GM12875 (cell line): ENCODE measurements around the gene SLC16A1.

Experiments used
- H3K4me3 ChIP-seq: one replicate; pipeline ENCODE4 v1.5.1; 2011; ENCODE audit warnings: low read depth, low read length, control low read depth
- CTCF ChIP-seq: IDR thresholded peaks from 2 replicates; pipeline ENCODE4 v1.5.1; 2011; ENCODE audit warnings: low read depth, mild to moderate bottlenecking, control low read depth, inconsistent platforms, low read length, moderate library complexity, borderline replicate concordance; ENCODE audit not compliant: insufficient read depth

The SLC16A1 gene

GRCh38 chr1:112971006-112971405 is 15.0 kb upstream of the SLC16A1 start:
- no peak for TF ChIP-seq CTCF

GRCh38 chr1:112964347-112964746 is 8.4 kb upstream of the SLC16A1 start:
- no peak overlapping the region for H3K4me3 ChIP-seq
- no peak for TF ChIP-seq CTCF

More at GRCh38 chr1:112971006-112971405, 15.0 kb upstream of the SLC16A1 start:
- no peak overlapping the region for H3K4me3 ChIP-seq

GRCh38 chr1:112961072-112961471 is 5.1 kb upstream of the SLC16A1 start:
- no peak for TF ChIP-seq CTCF
- no peak overlapping the region for H3K4me3 ChIP-seq

GRCh38 chr1:112960384-112960783 is 4.4 kb upstream of the SLC16A1 start:
- no peak for TF ChIP-seq CTCF

GRCh38 chr1:112958236-112958635 is 2.2 kb upstream of the SLC16A1 start:
- peak overlapping the region; percentile 90 for H3K4me3 ChIP-seq

More at GRCh38 chr1:112960384-112960783, 4.4 kb upstream of the SLC16A1 start:
- no peak overlapping the region for H3K4me3 ChIP-seq

DNA sequence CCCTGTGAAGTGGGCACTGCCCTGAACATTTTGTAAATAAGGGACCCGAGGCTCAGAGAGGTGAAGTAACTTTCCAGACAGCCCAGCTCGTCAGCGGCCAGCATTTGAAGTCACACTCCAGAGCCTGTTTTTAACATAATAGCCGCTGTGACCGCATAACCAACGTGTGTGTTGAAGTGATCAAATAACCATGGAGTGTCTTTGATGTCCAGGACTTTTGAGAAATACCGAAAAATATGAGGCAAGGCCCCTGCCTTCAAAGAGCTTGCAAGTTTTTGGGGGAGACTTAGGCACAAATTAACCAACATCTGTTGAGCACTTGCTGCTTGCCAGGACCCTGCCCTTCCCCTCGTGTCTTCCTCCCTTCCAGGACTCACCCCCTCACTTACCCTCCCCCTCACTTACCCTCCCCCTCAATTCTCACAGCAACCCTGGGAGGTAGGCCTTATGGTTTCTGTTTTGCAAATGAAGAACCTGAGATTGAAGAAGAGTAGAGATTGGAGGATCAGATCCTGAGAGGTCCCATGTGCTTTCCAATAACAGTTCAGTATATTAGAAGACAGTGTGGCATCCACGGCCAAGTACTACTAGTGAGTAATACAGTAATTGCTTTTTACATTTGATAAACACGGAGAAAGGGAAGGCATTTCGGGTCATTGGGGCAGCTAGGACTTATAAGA is 1.3 kb upstream of the SLC16A1 start:
- TF ChIP-seq CTCF, result no peak
- peak overlapping the region; percentile 90 for H3K4me3 ChIP-seq

GRCh38 chr1:112956544-112957132 is 642 bp upstream of the SLC16A1 start:
- H3K4me3 ChIP-seq, result peak overlapping the region; percentile 90
- TF ChIP-seq CTCF, result no peak
